ENCODE data around the gene KLHL12. TPM values are rescaled to one million over a fixed set of nuclear protein-coding genes. Genes with fewer than 3 reads are reported as not detected.

KLHL12 gene
- total RNA-seq, 6 experiments from 2014 or later: 19.8 to 28.6 (median 23.5) TPM

DNA sequence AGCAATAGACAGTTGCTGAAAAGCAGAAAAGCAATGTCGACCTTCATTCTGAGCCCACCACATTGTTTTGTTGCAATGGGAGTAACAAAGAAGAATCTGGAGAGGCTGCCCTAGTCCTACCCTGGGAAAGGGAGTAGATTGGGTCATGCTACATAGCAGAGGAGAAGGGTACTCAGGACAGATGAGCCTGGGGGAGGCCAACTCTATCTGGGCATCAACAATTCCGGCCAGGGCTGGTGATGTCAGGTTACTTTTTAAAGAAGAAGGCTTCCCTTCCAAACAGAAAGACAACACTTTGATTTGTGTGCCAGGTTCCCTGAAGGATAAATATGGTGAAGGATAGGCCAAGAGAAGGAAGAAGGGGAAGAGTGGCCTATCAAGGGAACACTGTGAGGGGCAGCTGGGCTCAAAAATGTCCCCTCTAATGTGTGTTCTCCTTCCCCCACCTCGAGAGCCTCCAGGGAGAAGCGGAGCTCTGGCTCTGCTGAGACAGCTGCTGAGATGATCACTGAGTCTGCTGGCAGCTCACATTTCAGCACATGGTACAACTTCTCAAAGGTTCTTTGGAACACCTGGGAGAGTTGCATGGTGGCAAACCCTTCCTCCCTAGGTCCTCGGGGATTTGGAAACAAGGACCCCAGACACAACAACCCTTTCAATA is 34.3 kb upstream of the KLHL12 start:
- peaks cover 12% of the 10 kb centered on the region; the same call in 1 of the 2 replicates for H3K36me3 Mint-ChIP-seq (ENCODE audit: low read depth)
- TF ChIP-seq, protein P1, sequence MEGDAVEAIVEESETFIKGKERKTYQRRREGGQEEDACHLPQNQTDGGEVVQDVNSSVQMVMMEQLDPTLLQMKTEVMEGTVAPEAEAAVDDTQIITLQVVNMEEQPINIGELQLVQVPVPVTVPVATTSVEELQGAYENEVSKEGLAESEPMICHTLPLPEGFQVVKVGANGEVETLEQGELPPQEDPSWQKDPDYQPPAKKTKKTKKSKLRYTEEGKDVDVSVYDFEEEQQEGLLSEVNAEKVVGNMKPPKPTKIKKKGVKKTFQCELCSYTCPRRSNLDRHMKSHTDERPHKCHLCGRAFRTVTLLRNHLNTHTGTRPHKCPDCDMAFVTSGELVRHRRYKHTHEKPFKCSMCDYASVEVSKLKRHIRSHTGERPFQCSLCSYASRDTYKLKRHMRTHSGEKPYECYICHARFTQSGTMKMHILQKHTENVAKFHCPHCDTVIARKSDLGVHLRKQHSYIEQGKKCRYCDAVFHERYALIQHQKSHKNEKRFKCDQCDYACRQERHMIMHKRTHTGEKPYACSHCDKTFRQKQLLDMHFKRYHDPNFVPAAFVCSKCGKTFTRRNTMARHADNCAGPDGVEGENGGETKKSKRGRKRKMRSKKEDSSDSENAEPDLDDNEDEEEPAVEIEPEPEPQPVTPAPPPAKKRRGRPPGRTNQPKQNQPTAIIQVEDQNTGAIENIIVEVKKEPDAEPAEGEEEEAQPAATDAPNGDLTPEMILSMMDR (IDR thresholded peaks at IDR 0.05): no peak
- peaks cover 7% of the 10 kb centered on the region for H3K27me3 Mint-ChIP-seq (ENCODE audit: insufficient read depth)
- no peak for DNase-seq
- no peaks in the 10 kb centered on the region for H3K9me3 Mint-ChIP-seq
- no peak overlapping the region for H3K27ac Mint-ChIP-seq
- H3K4me1 Mint-ChIP-seq (ENCODE audit: low read depth): peaks cover 54% of the 10 kb centered on the region
- no peak overlapping the region for H3K4me3 Mint-ChIP-seq

DNA sequence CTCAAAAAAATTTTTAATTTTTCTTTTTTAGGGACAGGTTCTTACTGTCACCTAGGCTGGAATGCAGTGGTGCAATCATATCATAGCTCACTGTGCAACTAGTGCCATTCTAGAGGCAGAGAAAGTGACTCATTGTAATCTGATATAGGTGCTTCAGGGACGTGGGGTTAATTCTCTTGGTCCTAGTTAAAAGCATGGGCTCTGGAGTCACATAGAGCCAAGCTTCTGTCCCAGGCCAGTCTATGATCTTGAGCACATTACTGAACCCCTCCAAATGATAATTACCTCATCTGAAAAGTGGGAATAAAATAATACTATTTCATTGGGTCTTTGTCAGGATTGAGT is 32.2 kb upstream of the KLHL12 start:
- Mint-ChIP-seq H3K4me3 (peak overlapping the region; percentile 87), H3K27ac (peak overlapping the region; percentile 68), H3K36me3 (ENCODE audit: low read depth) (peaks cover 12% of the 10 kb centered on the region; the same call in 1 of the 2 replicates), H3K4me1 (ENCODE audit: low read depth) (peaks cover 39% of the 10 kb centered on the region), H3K27me3 (ENCODE audit: insufficient read depth) (peaks cover 4% of the 10 kb centered on the region), H3K9me3 (no peaks in the 10 kb centered on the region)
- TF ChIP-seq, protein P1 (IDR thresholded peaks at IDR 0.05): no peak
- DNase-seq: peak; percentile 66

DNA sequence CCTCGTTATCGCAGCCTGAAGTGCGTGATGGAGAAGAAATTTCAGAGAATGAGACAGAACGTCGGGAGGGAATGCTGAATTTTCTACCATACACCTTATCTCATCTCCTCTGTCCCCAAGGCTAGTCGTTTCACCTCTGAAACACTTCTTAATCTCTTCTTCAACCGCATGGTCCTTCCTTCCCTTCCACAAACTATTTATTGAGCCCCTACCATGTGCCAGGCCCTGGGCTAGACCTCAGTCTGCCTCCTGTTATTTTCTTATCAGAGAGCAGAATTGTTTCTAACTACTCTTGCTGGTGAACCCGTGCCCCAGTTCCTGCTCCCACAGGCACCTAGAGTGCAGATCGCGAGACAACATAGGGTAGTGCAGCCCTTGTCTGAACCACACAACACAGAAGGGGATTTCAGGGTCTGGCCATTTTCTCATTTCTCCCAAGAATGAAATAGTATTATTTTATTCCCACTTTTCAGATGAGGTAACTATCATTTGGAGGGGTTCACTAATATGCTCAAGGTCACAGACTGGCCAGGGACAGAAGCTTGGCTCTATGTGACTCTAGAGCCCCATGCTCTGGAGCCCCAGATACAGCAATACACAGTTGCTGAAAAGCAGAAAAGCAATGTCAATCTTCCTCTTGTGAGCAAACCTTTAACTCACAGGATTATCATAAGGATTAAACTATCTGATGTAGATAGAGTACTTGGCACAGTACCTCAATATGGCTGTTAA is 31.7 kb upstream of the KLHL12 start:
- Mint-ChIP-seq H3K9me3 (no peaks in the 10 kb centered on the region), H3K4me1 (ENCODE audit: low read depth) (peaks cover 38% of the 10 kb centered on the region), H3K4me3 (peak overlapping the region; percentile 87), H3K27ac (peak overlapping the region; percentile 64), H3K36me3 (ENCODE audit: low read depth) (peaks cover 12% of the 10 kb centered on the region; the same call in 1 of the 2 replicates), H3K27me3 (ENCODE audit: insufficient read depth) (peaks cover 3% of the 10 kb centered on the region)
- TF ChIP-seq, protein P1 (IDR thresholded peaks at IDR 0.05): no peak
- DNase-seq: no peak

DNA sequence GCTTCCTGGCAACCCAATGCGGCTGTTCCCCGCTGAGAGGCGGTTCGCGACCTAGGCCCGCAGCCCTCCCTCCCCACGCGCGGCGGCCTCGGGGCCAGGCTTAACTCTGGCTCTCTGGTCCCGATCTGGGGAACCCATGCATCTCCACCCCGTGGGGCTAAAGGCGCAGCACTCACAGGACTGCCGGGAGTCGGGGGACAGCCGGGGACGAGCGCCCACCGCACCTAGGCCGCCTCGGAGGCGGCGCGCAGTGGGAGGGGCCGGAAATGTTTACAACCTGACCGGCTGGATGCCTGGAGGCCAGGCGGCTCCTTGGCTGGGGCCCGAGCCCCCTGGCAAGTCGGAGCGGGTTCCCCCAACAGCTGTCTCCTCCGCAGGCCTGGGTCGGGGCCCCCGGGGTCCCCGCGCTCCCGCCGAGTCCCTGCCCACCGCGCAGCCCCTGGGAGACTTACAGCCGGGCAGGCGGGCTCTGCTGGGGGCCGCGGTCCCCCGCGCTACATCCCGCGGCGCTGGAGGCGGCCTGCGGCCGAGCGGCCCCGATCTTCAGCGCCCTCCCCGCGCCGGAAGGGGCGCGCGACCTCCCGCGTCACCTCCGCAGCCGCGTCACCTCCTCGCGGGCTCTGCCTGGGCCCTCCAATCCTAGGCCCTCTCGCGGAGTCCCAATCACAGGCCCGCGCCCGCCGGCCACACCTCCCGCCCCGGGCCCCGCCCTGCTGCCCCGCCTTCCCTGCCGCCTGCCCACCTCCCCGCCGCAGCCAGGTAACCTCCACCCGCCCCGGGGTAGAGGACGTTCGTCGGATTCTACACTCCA is 30.9 kb upstream of the KLHL12 start, which contains the start of gene ADIPOR1:
TSS of gene ADIPOR1 (minus strand) at position 580 of the 811 bp plus-strand sequence. CDS start 7,242 bp downstream, outside the sequence.
- Mint-ChIP-seq H3K9me3 (no peaks in the 10 kb centered on the region), H3K36me3 (ENCODE audit: low read depth) (peaks cover 10% of the 10 kb centered on the region; the same call in 1 of the 2 replicates), H3K27ac (peak within 1 kb of the TSS; percentile 67), H3K4me3 (peak within 1 kb of the TSS; percentile 89), H3K27me3 (ENCODE audit: insufficient read depth) (peaks cover 2% of the 10 kb centered on the region; the same call in 1 of the 2 replicates), H3K4me1 (ENCODE audit: low read depth) (peaks cover 44% of the 10 kb centered on the region)
- TF ChIP-seq, protein P1 (IDR thresholded peaks at IDR 0.05): peak; percentile 66
- DNase-seq: peak; percentile 78

DNA sequence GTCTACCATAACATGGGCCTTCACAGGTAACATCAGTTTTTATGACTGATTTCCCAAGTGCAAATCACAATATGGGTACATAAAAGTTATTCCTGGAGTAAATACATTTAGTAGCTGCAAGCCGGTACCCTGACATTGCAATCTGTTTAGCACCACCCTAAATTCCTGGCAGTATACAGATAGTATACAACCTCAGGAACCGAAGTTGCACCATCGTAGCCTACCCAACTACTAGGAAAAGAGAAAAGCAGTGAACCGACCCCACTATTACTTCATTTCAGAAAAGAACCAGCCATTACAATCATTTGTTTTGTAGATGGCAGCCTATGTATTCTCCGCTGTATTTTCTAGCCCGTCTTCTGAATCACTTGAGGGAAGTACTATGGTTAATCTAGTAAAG is 29.9 kb upstream of the KLHL12 start:
- TF ChIP-seq, protein P1 (IDR thresholded peaks at IDR 0.05): no peak
- H3K27me3 Mint-ChIP-seq (ENCODE audit: insufficient read depth): peaks cover 2% of the 10 kb centered on the region; the same call in 1 of the 2 replicates
- H3K4me1 Mint-ChIP-seq (ENCODE audit: low read depth): peaks cover 52% of the 10 kb centered on the region
- peaks cover 7% of the 10 kb centered on the region; the same call in 1 of the 2 replicates for H3K36me3 Mint-ChIP-seq (ENCODE audit: low read depth)
- H3K4me3 Mint-ChIP-seq: peak overlapping the region; percentile 89
- H3K27ac Mint-ChIP-seq: peak overlapping the region; percentile 67
- H3K9me3 Mint-ChIP-seq: no peaks in the 10 kb centered on the region
- no peak for DNase-seq
